ENCODE results near the gene TRUB1.

The TRUB1 gene

GRCh38 chr10:114973997-114974396 lies 36.0 kb downstream of the TRUB1 start:
- FAIRE-seq: no peak

GRCh38 chr10:114974625-114975024 lies 36.6 kb downstream of the TRUB1 start:
- no peak for DNase-seq (ENCODE audit: insufficient read length, low spot score)
- no peak for FAIRE-seq

More at GRCh38 chr10:114973997-114974396, 36.0 kb downstream of the TRUB1 start:
- DNase-seq (ENCODE audit: insufficient read length, low spot score): no peak

- DNase-seq (ENCODE audit: insufficient read length, low spot score) (no peak), FAIRE-seq (no peak)
These were observed 37.1 kb downstream of the TRUB1 start for GRCh38 chr10:114975091-114975490.

GRCh38 chr10:114982989-114983388 lies 45.0 kb downstream of the TRUB1 start:
- no peak for FAIRE-seq
- no peak for DNase-seq (ENCODE audit: insufficient read length, low spot score)

GRCh38 chr10:114987995-114988394 lies 50.0 kb downstream of the TRUB1 start:
- DNase-seq (ENCODE audit: insufficient read length, low spot score) (no peak), FAIRE-seq (no peak)

GRCh38 chr10:114990586-114990985 lies 52.6 kb downstream of the TRUB1 start:
- DNase-seq (ENCODE audit: insufficient read length, low spot score) (no peak), FAIRE-seq (no peak)

GRCh38 chr10:114990991-114991390 lies 53.0 kb downstream of the TRUB1 start:
- DNase-seq (ENCODE audit: insufficient read length, low spot score) (no peak), FAIRE-seq (no peak)

GRCh38 chr10:114992189-114992775 lies 54.3 kb downstream of the TRUB1 start:
- FAIRE-seq: no peak
- no peak for DNase-seq (ENCODE audit: insufficient read length, low spot score)

- DNase-seq (ENCODE audit: insufficient read length, low spot score) (no peak), FAIRE-seq (no peak)
These were observed 57.7 kb downstream of the TRUB1 start for GRCh38 chr10:114995468-114996247.

GRCh38 chr10:114996542-114996941 lies 58.5 kb downstream of the TRUB1 start:
- DNase-seq (ENCODE audit: insufficient read length, low spot score): no peak
- FAIRE-seq: no peak

- DNase-seq (ENCODE audit: insufficient read length, low spot score) (no peak), FAIRE-seq (no peak)
These were observed 61.0 kb downstream of the TRUB1 start for GRCh38 chr10:114998993-114999392.

GRCh38 chr10:115001506-115002381 lies 63.7 kb downstream of the TRUB1 start:
- DNase-seq (ENCODE audit: insufficient read length, low spot score): no peak
- FAIRE-seq: peak; percentile 66

GRCh38 chr10:115003396-115003795 lies 65.4 kb downstream of the TRUB1 start:
- FAIRE-seq (no peak), DNase-seq (ENCODE audit: insufficient read length, low spot score) (no peak)

- no peak for DNase-seq (ENCODE audit: insufficient read length, low spot score)
- no peak for FAIRE-seq
These were observed 66.4 kb downstream of the TRUB1 start for GRCh38 chr10:115004236-115004862.

- FAIRE-seq: no peak
- DNase-seq (ENCODE audit: insufficient read length, low spot score): no peak
These were observed 67.8 kb downstream of the TRUB1 start for GRCh38 chr10:115005771-115006170.

- no peak for FAIRE-seq
These were observed 80.4 kb downstream of the TRUB1 start for GRCh38 chr10:115018185-115018931.

GRCh38 chr10:115020449-115020848 lies 82.5 kb downstream of the TRUB1 start:
- no peak for FAIRE-seq
- no peak for DNase-seq (ENCODE audit: insufficient read length, low spot score)

More at GRCh38 chr10:115018185-115018931, 80.4 kb downstream of the TRUB1 start:
- DNase-seq (ENCODE audit: insufficient read length, low spot score): no peak

- FAIRE-seq (no peak), DNase-seq (ENCODE audit: insufficient read length, low spot score) (no peak)
These were observed 84.7 kb downstream of the TRUB1 start for GRCh38 chr10:115022733-115023132.

- no peak for FAIRE-seq
These were observed 85.7 kb downstream of the TRUB1 start for GRCh38 chr10:115023715-115024114.

GRCh38 chr10:115024371-115024770 lies 86.4 kb downstream of the TRUB1 start:
- FAIRE-seq: no peak

More at GRCh38 chr10:115023715-115024114, 85.7 kb downstream of the TRUB1 start:
- no peak for DNase-seq (ENCODE audit: insufficient read length, low spot score)

More at GRCh38 chr10:115024371-115024770, 86.4 kb downstream of the TRUB1 start:
- DNase-seq (ENCODE audit: insufficient read length, low spot score): no peak

Measured in GM19239 (cell line).